DMS 273 treated with DMSO at 0.1 percent for 48 hours (cell line): ENCODE measurements around the gene ANTKMT.

Experiments used
- DNase-seq: peaks from one replicate; lab custom pipeline; 2025; lab: John Stamatoyannopoulos, UW

Gene ANTKMT

GRCh38 chr16:764848-765487 is 44.0 kb downstream of the ANTKMT start:
- DNase-seq = no peak

- DNase-seq = no peak
Measured at GRCh38 chr16:765488-765865, 44.5 kb downstream of the ANTKMT start.

GRCh38 chr16:766008-766819 is 45.3 kb downstream of the ANTKMT start:
- DNase-seq = no peak

GRCh38 chr16:766820-767640 is 46.1 kb downstream of the ANTKMT start:
- DNase-seq = no peak

GRCh38 chr16:767743-768235 is 46.8 kb downstream of the ANTKMT start:
- no peak for DNase-seq

GRCh38 chr16:768428-768827 is 47.5 kb downstream of the ANTKMT start:
- DNase-seq = no peak

- no peak for DNase-seq
Measured at GRCh38 chr16:769184-769784, 48.3 kb downstream of the ANTKMT start.

- no peak for DNase-seq
Measured at GRCh38 chr16:769934-770333, 49.0 kb downstream of the ANTKMT start.

- DNase-seq = no peak
Measured at GRCh38 chr16:770411-770810, 49.5 kb downstream of the ANTKMT start.
